ENCODE data around the gene HSPA4.

GRCh38 chr5:133129950-133130349, 78.1 kb downstream of the HSPA4 start:
- TF ChIP-seq CTCF (conservative IDR thresholded peaks at IDR 0.05; ENCODE audit: low read depth in 2 of 2) (no peak), POLR2AphosphoS5 (IDR thresholded peaks at IDR 0.05; ENCODE audit: low read depth) (no peak), JUNB (IDR thresholded peaks at IDR 0.05; ENCODE audit: unreplicated experiment) (no peak), EZH2 (IDR thresholded peaks at IDR 0.05; ENCODE audit: low read depth, unreplicated experiment) (no peak), REST (IDR thresholded peaks at IDR 0.05; ENCODE audit: unreplicated experiment) (no peak), NANOG (IDR thresholded peaks at IDR 0.05; ENCODE audit: borderline replicate concordance) (no peak), CREB1 (CRISPR knock-in tag; IDR thresholded peaks at IDR 0.05; ENCODE audit: low read depth) (no peak), EZH2phosphoT487 (IDR thresholded peaks at IDR 0.05; ENCODE audit: unreplicated experiment) (no peak)
- TF ChIP-seq, protein P1, sequence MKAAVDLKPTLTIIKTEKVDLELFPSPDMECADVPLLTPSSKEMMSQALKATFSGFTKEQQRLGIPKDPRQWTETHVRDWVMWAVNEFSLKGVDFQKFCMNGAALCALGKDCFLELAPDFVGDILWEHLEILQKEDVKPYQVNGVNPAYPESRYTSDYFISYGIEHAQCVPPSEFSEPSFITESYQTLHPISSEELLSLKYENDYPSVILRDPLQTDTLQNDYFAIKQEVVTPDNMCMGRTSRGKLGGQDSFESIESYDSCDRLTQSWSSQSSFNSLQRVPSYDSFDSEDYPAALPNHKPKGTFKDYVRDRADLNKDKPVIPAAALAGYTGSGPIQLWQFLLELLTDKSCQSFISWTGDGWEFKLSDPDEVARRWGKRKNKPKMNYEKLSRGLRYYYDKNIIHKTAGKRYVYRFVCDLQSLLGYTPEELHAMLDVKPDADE (IDR thresholded peaks at IDR 0.05) = no peak
